ENCODE data around the gene DMRTB1. TPM values are rescaled to one million over a fixed set of nuclear protein-coding genes. Genes with fewer than 3 reads are reported as not detected.
"Not testable (repeated sequence)": the region's sequence is repeated elsewhere in the genome, so short reads cannot be mapped to it uniquely, and the experiment has no call there.

The DMRTB1 gene
- total RNA-seq, 1 experiment from 2014 or later = 0.55 TPM

DNA sequence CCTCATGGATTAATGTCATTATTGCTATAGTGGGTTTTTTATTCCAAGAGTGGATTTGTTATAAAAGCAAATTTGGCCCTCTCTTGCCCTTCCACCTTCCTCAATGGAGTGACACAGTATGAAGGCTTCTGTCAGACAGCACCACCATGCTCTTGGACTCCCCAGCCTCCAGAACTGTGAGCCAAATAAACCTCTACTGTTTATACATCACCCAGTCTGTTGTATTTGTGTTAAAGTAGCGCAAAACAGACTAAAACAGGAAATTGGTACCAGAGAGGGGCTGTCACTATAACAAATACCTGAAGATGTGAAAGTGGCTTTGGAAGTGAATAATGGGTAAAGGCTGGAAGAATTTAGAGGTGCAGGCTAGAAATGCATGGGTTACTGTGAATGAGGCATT lies 38.0 kb upstream of the DMRTB1 start:
- Histone ChIP-seq H3K4me3 (ENCODE audit: insufficient read depth, low read depth, low read length) (no peak overlapping the region), H3K36me3 (replicated peaks; ENCODE audit: control insufficient read depth, insufficient read depth, low read length) (no peaks in the 10 kb centered on the region), H3K27me3 (ENCODE audit: control insufficient read depth, insufficient read depth, low read length) (no peaks in the 10 kb centered on the region)
- no peak for DNase-seq

GRCh38 chr1:53430261-53430660 lies 28.9 kb upstream of the DMRTB1 start:
- Histone ChIP-seq H3K4me3 (ENCODE audit: insufficient read depth, low read depth, low read length) (no peak overlapping the region), H3K36me3 (replicated peaks; ENCODE audit: control insufficient read depth, insufficient read depth, low read length) (no peaks in the 10 kb centered on the region), H3K27me3 (ENCODE audit: control insufficient read depth, insufficient read depth, low read length) (no peaks in the 10 kb centered on the region)
- DNase-seq = no peak

- Histone ChIP-seq H3K4me3 (ENCODE audit: insufficient read depth, low read depth, low read length) (no peak overlapping the region), H3K27me3 (ENCODE audit: control insufficient read depth, insufficient read depth, low read length) (no peaks in the 10 kb centered on the region), H3K36me3 (replicated peaks; ENCODE audit: control insufficient read depth, insufficient read depth, low read length) (no peaks in the 10 kb centered on the region)
- DNase-seq = peak; percentile 60
Measured at GRCh38 chr1:53430779-53431178, 28.4 kb upstream of the DMRTB1 start.

GRCh38 chr1:53431244-53431643 lies 28.0 kb upstream of the DMRTB1 start:
- Histone ChIP-seq H3K36me3 (replicated peaks; ENCODE audit: control insufficient read depth, insufficient read depth, low read length) (no peaks in the 10 kb centered on the region), H3K4me3 (ENCODE audit: insufficient read depth, low read depth, low read length) (no peak overlapping the region), H3K27me3 (ENCODE audit: control insufficient read depth, insufficient read depth, low read length) (no peaks in the 10 kb centered on the region)
- DNase-seq = no peak

GRCh38 chr1:53431805-53432565 lies 27.2 kb upstream of the DMRTB1 start:
- H3K27me3 ChIP-seq (ENCODE audit: control insufficient read depth, insufficient read depth, low read length) = no peaks in the 10 kb centered on the region
- H3K4me3 ChIP-seq (ENCODE audit: insufficient read depth, low read depth, low read length) = no peak overlapping the region
- no peaks in the 10 kb centered on the region for H3K36me3 ChIP-seq (replicated peaks; ENCODE audit: control insufficient read depth, insufficient read depth, low read length)
- DNase-seq = no peak

DNA sequence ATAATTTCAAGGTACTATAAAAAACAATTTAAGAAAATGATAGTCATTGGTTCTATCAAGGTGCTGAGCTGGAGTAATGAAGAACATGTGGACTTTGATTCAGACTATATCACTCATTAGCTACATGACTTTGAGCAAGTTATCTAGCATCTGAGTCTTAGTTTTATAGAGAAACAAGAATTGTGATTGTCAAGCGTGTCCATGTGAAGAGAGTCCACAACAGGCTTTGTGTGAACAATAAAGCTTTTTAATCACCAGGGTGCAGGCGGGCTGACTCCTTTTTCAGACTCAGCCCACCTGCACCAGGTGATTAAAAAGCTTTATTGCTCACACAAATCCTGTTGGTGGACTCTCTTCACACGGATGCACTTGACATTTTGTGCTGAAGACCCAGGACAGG lies 26.6 kb upstream of the DMRTB1 start:
- Histone ChIP-seq H3K36me3 (replicated peaks; ENCODE audit: control insufficient read depth, insufficient read depth, low read length) (no peaks in the 10 kb centered on the region), H3K4me3 (ENCODE audit: insufficient read depth, low read depth, low read length) (peak overlapping the region; percentile 31; the same call in 1 of the 2 replicates), H3K27me3 (ENCODE audit: control insufficient read depth, insufficient read depth, low read length) (no peaks in the 10 kb centered on the region)
- no peak for DNase-seq

DNA sequence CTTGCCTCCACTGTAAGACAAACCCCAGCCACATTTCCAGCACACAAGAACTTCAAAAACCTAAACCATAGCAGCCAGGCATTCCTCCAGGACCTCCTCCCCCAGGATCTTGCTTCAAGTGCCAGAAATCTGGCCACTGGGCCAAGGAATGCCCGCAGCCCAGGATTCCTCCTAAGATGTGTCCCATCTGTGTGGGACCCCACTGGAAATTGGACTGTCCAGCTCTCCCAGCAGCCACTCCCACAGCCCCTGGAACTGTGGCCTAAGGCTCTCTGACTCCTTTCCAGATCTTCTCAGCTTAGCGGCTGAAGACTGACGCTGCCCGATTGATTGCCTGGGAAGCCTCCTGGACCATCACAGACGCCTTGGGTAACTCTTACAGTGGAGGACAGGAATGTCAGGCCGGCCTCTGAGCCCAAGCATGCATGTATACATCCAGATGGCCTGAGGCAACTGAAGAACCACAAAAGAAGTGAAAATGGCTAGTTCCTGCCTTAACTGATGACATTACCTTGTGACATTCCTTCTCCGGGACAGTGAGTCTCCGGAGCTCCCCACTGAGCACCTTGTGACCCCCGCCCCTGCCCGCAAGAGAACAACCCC lies 24.7 kb upstream of the DMRTB1 start:
- peak overlapping the region; percentile 39; the same call in 1 of the 2 replicates for H3K4me3 ChIP-seq (ENCODE audit: insufficient read depth, low read depth, low read length)
- H3K27me3 ChIP-seq (ENCODE audit: control insufficient read depth, insufficient read depth, low read length); DNase-seq; H3K36me3 ChIP-seq (replicated peaks; ENCODE audit: control insufficient read depth, insufficient read depth, low read length): not testable (repeated sequence)

- H3K4me3 ChIP-seq (ENCODE audit: insufficient read depth, low read depth, low read length) = peak overlapping the region; percentile 39; the same call in 1 of the 2 replicates
- no peaks in the 10 kb centered on the region for H3K36me3 ChIP-seq (replicated peaks; ENCODE audit: control insufficient read depth, insufficient read depth, low read length)
- DNase-seq = no peak
- H3K27me3 ChIP-seq (ENCODE audit: control insufficient read depth, insufficient read depth, low read length) = no peaks in the 10 kb centered on the region
Measured at GRCh38 chr1:53435151-53435550, 24.0 kb upstream of the DMRTB1 start.

DNA sequence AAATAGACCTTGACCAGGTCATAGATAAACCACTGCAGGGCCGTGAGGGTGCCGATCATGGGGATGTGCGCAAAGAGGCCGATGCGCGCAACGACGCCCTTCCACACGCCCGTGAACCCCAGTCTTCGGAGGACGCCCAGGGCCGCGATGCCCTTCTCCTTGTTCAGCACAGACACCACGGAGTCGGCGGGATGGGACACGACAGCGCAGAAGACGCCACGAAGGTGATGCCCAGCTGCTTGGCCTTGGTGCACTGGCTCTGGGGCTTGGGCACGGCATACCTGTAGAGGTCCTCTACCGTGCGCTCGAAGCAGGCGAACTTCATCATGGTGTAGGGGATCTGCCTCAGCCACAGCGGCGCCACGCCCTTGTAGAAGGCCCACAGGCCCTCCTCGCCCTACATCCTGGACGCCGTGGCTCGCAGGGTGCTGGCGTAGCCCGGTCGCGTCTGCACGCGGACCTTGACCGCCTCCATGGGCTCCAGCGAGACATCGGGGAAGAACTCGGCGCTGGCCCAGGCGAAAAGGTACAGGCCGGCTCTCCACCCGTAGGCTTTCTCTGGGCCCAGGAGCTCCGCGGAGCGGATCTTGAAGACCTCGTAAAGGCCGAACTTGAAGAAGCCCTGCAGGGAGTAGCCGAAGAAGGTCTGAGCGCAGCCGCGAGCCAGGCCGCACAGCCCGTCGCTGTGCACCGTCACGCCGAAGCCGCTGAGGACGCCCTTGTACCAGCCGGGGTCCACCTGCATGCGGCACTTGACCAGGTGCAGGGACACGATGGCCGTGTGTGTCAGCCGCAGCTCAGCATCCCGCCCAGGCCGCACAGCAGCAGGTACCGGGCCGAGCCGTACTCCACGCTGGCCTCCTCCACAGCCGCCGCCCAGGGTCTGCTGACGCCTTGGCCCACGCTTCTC lies 20.5 kb upstream of the DMRTB1 start:
- no peak for DNase-seq
- no peaks in the 10 kb centered on the region for H3K27me3 ChIP-seq (ENCODE audit: control insufficient read depth, insufficient read depth, low read length)
- H3K4me3 ChIP-seq (ENCODE audit: insufficient read depth, low read depth, low read length) = peak overlapping the region; percentile 37; the same call in 1 of the 2 replicates
- H3K36me3 ChIP-seq (replicated peaks; ENCODE audit: control insufficient read depth, insufficient read depth, low read length) = no peaks in the 10 kb centered on the region

DNA sequence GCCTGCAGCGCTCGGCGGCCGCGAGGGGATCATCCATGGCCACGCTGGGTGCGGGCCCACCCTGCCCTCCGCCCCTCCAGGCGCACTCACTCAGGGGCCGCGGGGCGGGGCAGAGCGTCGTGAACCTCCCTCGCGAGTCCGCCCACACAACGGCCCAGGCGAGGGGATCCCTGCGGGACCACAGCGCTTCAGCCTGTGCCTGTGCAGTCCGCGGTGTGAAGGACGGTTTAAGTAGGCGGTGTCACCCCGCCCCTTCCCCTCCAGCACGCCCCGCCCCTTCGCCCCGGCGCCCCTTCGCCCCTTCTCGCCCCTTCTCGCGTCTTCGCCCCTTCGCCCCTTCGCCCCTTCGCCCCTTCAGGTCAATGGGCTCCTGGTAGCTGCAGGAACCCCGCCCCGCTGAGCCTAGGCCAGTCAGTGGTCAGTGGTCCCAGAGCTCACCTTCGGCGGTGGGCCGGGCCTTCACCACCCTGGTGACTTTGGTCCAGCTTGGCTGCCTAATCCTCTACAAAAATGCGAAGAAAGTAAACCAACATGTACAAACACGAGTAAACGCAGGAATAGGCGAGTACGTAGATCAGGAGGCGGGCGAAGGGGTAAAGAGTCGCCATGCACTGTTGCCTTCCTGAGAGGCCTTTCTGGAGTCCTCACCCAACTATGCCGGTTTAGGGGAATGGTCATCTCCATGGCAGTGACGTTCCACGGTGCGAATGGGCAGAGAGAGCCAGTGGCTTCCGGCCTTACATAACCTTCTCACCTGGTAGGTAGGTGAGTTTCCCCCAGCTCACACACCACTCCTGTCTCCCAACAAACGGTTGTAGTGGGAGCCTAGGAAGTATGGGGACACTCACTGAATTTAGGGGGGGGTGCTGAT lies 19.6 kb upstream of the DMRTB1 start:
- Histone ChIP-seq H3K36me3 (replicated peaks; ENCODE audit: control insufficient read depth, insufficient read depth, low read length) (no peaks in the 10 kb centered on the region), H3K27me3 (ENCODE audit: control insufficient read depth, insufficient read depth, low read length) (no peaks in the 10 kb centered on the region), H3K4me3 (ENCODE audit: insufficient read depth, low read depth, low read length) (peak overlapping the region; percentile 37; the same call in 1 of the 2 replicates)
- no peak for DNase-seq

DNA sequence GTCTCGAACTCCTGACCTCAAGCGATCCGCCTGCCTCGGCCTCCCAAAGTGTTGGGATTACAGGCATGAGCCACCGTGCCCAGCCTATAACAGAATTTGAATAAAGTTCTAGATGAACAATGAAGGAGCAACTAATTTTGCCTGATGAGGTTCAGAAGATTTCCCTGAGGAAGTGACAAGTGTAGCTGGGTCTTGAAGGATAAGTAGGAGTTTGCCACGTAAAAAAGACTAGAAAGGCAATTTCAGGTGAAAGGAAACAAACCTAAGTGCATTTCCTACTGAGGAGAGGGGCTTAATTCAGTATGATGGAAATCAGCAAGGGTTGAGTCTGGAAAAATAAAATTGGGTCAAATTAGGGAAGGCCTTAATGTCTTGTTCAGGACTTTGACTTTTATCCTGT lies 18.6 kb upstream of the DMRTB1 start:
- H3K27me3 ChIP-seq (ENCODE audit: control insufficient read depth, insufficient read depth, low read length) = no peaks in the 10 kb centered on the region
- no peak for DNase-seq
- H3K36me3 ChIP-seq (replicated peaks; ENCODE audit: control insufficient read depth, insufficient read depth, low read length) = no peaks in the 10 kb centered on the region
- H3K4me3 ChIP-seq (ENCODE audit: insufficient read depth, low read depth, low read length) = no peak overlapping the region

DNA sequence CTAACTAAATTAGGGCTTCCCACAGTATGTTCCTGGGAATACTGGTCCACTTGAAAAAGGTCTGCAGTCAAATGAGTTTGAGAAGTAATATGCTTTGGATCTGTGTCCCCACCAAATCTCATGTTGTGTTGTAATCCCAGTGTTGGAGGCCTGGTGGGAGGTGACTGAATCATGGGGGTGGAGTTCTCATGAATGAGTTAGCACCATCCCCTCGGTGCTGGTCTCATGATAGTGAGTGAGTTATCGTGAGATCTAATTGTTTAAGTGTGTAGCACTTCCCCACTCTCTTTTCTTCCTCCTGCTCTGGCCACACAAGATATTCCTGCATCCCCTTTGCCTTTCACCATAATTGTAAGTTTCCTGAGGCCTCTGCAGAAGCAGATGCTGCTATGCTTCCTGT lies 16.9 kb upstream of the DMRTB1 start:
- Histone ChIP-seq H3K27me3 (ENCODE audit: control insufficient read depth, insufficient read depth, low read length) (no peaks in the 10 kb centered on the region), H3K36me3 (replicated peaks; ENCODE audit: control insufficient read depth, insufficient read depth, low read length) (no peaks in the 10 kb centered on the region), H3K4me3 (ENCODE audit: insufficient read depth, low read depth, low read length) (no peak overlapping the region)
- no peak for DNase-seq

GRCh38 chr1:53446051-53446450 lies 13.1 kb upstream of the DMRTB1 start:
- Histone ChIP-seq H3K4me3 (ENCODE audit: insufficient read depth, low read depth, low read length) (no peak overlapping the region), H3K36me3 (replicated peaks; ENCODE audit: control insufficient read depth, insufficient read depth, low read length) (no peaks in the 10 kb centered on the region), H3K27me3 (ENCODE audit: control insufficient read depth, insufficient read depth, low read length) (no peaks in the 10 kb centered on the region)
- DNase-seq = no peak

GRCh38 chr1:53447413-53447812 lies 11.8 kb upstream of the DMRTB1 start:
- no peak overlapping the region for H3K4me3 ChIP-seq (ENCODE audit: insufficient read depth, low read depth, low read length)
- no peak for DNase-seq
- no peaks in the 10 kb centered on the region for H3K27me3 ChIP-seq (ENCODE audit: control insufficient read depth, insufficient read depth, low read length)
- H3K36me3 ChIP-seq (replicated peaks; ENCODE audit: control insufficient read depth, insufficient read depth, low read length) = no peaks in the 10 kb centered on the region
